Measurements from ENCODE around the gene KRTAP3-1.

DNA sequence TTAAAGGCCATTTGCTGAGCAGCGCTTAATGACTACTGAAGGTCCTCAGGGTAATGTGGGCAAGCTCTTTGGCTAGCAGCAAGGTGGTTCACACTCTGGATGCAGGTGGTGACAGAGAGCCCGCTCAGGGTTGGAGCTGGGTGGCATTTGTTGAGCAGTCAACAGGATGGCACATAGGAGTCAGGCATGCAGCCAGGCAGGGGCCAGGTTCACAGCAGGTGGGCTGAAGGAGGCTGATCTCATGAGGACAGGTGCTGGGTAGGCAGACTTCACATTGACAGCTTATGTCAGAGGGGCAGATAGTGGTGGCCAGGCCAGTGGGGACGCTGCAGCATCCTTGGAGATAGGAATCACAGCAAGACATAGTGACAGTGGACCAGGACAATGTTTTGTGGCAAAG, 4.5 kb downstream of the KRTAP3-1 start:
- TF ChIP-seq, protein P1, sequence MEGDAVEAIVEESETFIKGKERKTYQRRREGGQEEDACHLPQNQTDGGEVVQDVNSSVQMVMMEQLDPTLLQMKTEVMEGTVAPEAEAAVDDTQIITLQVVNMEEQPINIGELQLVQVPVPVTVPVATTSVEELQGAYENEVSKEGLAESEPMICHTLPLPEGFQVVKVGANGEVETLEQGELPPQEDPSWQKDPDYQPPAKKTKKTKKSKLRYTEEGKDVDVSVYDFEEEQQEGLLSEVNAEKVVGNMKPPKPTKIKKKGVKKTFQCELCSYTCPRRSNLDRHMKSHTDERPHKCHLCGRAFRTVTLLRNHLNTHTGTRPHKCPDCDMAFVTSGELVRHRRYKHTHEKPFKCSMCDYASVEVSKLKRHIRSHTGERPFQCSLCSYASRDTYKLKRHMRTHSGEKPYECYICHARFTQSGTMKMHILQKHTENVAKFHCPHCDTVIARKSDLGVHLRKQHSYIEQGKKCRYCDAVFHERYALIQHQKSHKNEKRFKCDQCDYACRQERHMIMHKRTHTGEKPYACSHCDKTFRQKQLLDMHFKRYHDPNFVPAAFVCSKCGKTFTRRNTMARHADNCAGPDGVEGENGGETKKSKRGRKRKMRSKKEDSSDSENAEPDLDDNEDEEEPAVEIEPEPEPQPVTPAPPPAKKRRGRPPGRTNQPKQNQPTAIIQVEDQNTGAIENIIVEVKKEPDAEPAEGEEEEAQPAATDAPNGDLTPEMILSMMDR (conservative IDR thresholded peaks at IDR 0.05) = no peak
- no peak for TF ChIP-seq ZFX (IDR thresholded peaks at IDR 0.05)

Measured in C4-2B (cell line).